ENCODE results near the gene POU2F1. TPM values are rescaled to one million over a fixed set of nuclear protein-coding genes. Genes with fewer than 3 reads are reported as not detected.

Gene POU2F1
- total RNA-seq, 1 experiment from 2014 or later = 29.6 TPM

- no peak for DNase-seq
- intact Hi-C loops (cut with micrococcal nuclease; ENCODE audit: unreplicated experiment) = no loop called here
- Mint-ChIP-seq H3K4me1 (ENCODE audit: low read depth, unreplicated experiment) (peaks cover 7% of the 10 kb centered on the region), H3K27me3 (ENCODE audit: insufficient read depth, unreplicated experiment) (no peaks in the 10 kb centered on the region), H3K9me3 (ENCODE audit: unreplicated experiment) (no peaks in the 10 kb centered on the region), H3K36me3 (ENCODE audit: insufficient read depth, unreplicated experiment) (peaks cover 5% of the 10 kb centered on the region), H3K4me3 (ENCODE audit: unreplicated experiment) (no peak overlapping the region), H3K27ac (ENCODE audit: unreplicated experiment) (no peak overlapping the region)
- BruUV-seq (replicated peaks) = no TSS peak
- ChIA-PET POLR2A (no interaction called here), CTCF (no interaction called here)
- Histone ChIP-seq H3K9me3 (no peaks in the 10 kb centered on the region), H3K4me3 (ENCODE audit: low read depth, low read length) (no peak overlapping the region), H3K27me3 (replicated peaks; ENCODE audit: control insufficient read depth, insufficient read depth, low read length) (no peaks in the 10 kb centered on the region), H3K4me1 (peaks cover 15% of the 10 kb centered on the region), H3K36me3 (ENCODE audit: control insufficient read depth, insufficient read depth, low read length) (no peaks in the 10 kb centered on the region)
- no peak for TF ChIP-seq CTCF (IDR thresholded peaks at IDR 0.05; ENCODE audit: insufficient read depth in 1 of 2, low read depth in 1 of 2, low read length in 1 of 2, severe bottlenecking in 1 of 2, unreplicated experiment in 1 of 2)
Measured at GRCh38 chr1:167294528-167294927, 73.8 kb downstream of the POU2F1 start.

GRCh38 chr1:167297222-167298214 is 76.8 kb downstream of the POU2F1 start:
- Mint-ChIP-seq H3K9me3 (ENCODE audit: unreplicated experiment) (no peaks in the 10 kb centered on the region), H3K27ac (ENCODE audit: unreplicated experiment) (no peak overlapping the region), H3K27me3 (ENCODE audit: insufficient read depth, unreplicated experiment) (no peaks in the 10 kb centered on the region), H3K36me3 (ENCODE audit: insufficient read depth, unreplicated experiment) (peaks cover 5% of the 10 kb centered on the region), H3K4me1 (ENCODE audit: low read depth, unreplicated experiment) (peaks cover 7% of the 10 kb centered on the region), H3K4me3 (ENCODE audit: unreplicated experiment) (no peak overlapping the region)
- intact Hi-C loops (cut with micrococcal nuclease; ENCODE audit: unreplicated experiment) = loop anchor here (1.0 kb wide), 1 partner anchor 113 kb away; no protein-coding TSS in a partner anchor
- peak in 1 of 2 experiments; percentile 47 for DNase-seq
- Histone ChIP-seq H3K27me3 (replicated peaks; ENCODE audit: control insufficient read depth, insufficient read depth, low read length) (no peaks in the 10 kb centered on the region), H3K36me3 (ENCODE audit: control insufficient read depth, insufficient read depth, low read length) (no peaks in the 10 kb centered on the region), H3K9me3 (no peaks in the 10 kb centered on the region), H3K4me3 (ENCODE audit: low read depth, low read length) (no peak overlapping the region), H3K4me1 (peaks cover 15% of the 10 kb centered on the region)
- BruUV-seq (replicated peaks) = no TSS peak
- ChIA-PET POLR2A (interaction anchor here (0.9 kb wide), 1 partner anchor 77 kb away, joined by 10 read pairs; the partner anchor contains the start of gene POU2F1), CTCF (interaction anchor here (0.8 to 1.1 kb wide), 3 partner anchors 29 to 77 kb away, joined by 4 to 12 read pairs (median 5); partner anchors contain the start of gene POU2F1)
- no peak for TF ChIP-seq CTCF (IDR thresholded peaks at IDR 0.05; ENCODE audit: insufficient read depth in 1 of 2, low read depth in 1 of 2, low read length in 1 of 2, severe bottlenecking in 1 of 2, unreplicated experiment in 1 of 2)

GRCh38 chr1:167298325-167298724 is 77.6 kb downstream of the POU2F1 start:
- H3K4me1 Mint-ChIP-seq (ENCODE audit: low read depth, unreplicated experiment) = peaks cover 7% of the 10 kb centered on the region
- no peaks in the 10 kb centered on the region for H3K36me3 ChIP-seq (ENCODE audit: control insufficient read depth, insufficient read depth, low read length)
- H3K36me3 Mint-ChIP-seq (ENCODE audit: insufficient read depth, unreplicated experiment) = no peaks in the 10 kb centered on the region
- DNase-seq = no peak
- no peaks in the 10 kb centered on the region for H3K9me3 ChIP-seq
- H3K4me3 ChIP-seq (ENCODE audit: low read depth, low read length) = no peak overlapping the region
- no peak overlapping the region for H3K27ac Mint-ChIP-seq (ENCODE audit: unreplicated experiment)
- H3K4me3 Mint-ChIP-seq (ENCODE audit: unreplicated experiment) = no peak overlapping the region
- intact Hi-C loops (cut with micrococcal nuclease; ENCODE audit: unreplicated experiment) = no loop called here
- no peaks in the 10 kb centered on the region for H3K27me3 Mint-ChIP-seq (ENCODE audit: insufficient read depth, unreplicated experiment)
- peaks cover 15% of the 10 kb centered on the region for H3K4me1 ChIP-seq
- H3K9me3 Mint-ChIP-seq (ENCODE audit: unreplicated experiment) = no peaks in the 10 kb centered on the region
- no peaks in the 10 kb centered on the region for H3K27me3 ChIP-seq (replicated peaks; ENCODE audit: control insufficient read depth, insufficient read depth, low read length)
- no peak for TF ChIP-seq CTCF (IDR thresholded peaks at IDR 0.05; ENCODE audit: insufficient read depth in 1 of 2, low read depth in 1 of 2, low read length in 1 of 2, severe bottlenecking in 1 of 2, unreplicated experiment in 1 of 2)
- no TSS peak for BruUV-seq (replicated peaks)
- CTCF ChIA-PET = interaction anchor here (0.7 kb wide), 1 partner anchor 798 kb away, joined by 5 read pairs; no protein-coding TSS in a partner anchor
- POLR2A ChIA-PET = no interaction called here

Data from Caco-2 (cell line).